Stimulated activated memory B cell treated with anti-CD40 and anti-IgM and Interleukin-4, amounts not matched to agents 10 μg/mL and 1 μg/mL and 100 μg/mL, for 72 hours (primary cell): ENCODE measurements around the gene ANGPTL4.
"Not testable (repeated sequence)": the region's sequence is repeated elsewhere in the genome, so short reads cannot be mapped to it uniquely, and the experiment has no call there.

Experiments used
- ATAC-seq: fragments of 150-1000 bp; cut with Tn5 transposase; 2 replicates; pipeline ENCODE4 v1.10.0; 2021
- H3K27ac Mint-ChIP-seq: one replicate; pipeline ENCODE4 v1.8.0; 2022; ENCODE audit warnings: mild to moderate bottlenecking, mixed read lengths
- H3K27me3 Mint-ChIP-seq: one replicate; pipeline ENCODE4 v1.8.0; 2022; ENCODE audit warnings: mixed read lengths
- H3K36me3 Mint-ChIP-seq: one replicate; pipeline ENCODE4 v1.8.0; 2022; ENCODE audit warnings: mixed read lengths
- H3K4me1 Mint-ChIP-seq: one replicate; pipeline ENCODE4 v1.8.0; 2022; ENCODE audit warnings: mixed read lengths
- H3K4me3 Mint-ChIP-seq: one replicate; pipeline ENCODE4 v1.8.0; 2022; ENCODE audit warnings: mild to moderate bottlenecking, moderate library complexity, mixed read lengths
- H3K9me3 Mint-ChIP-seq: one replicate; pipeline ENCODE4 v1.8.0; 2022; ENCODE audit warnings: mixed read lengths

ANGPTL4 gene

GRCh38 chr19:8370176-8371010 is 6.4 kb downstream of the ANGPTL4 start:
- Mint-ChIP-seq H3K27me3 (peaks cover 40% of the 10 kb centered on the region), H3K9me3 (no peaks in the 10 kb centered on the region), H3K27ac (no peak overlapping the region), H3K36me3 (peaks cover 23% of the 10 kb centered on the region), H3K4me3 (no peak overlapping the region), H3K4me1 (peaks cover 7% of the 10 kb centered on the region)
- ATAC-seq, result no peak

DNA sequence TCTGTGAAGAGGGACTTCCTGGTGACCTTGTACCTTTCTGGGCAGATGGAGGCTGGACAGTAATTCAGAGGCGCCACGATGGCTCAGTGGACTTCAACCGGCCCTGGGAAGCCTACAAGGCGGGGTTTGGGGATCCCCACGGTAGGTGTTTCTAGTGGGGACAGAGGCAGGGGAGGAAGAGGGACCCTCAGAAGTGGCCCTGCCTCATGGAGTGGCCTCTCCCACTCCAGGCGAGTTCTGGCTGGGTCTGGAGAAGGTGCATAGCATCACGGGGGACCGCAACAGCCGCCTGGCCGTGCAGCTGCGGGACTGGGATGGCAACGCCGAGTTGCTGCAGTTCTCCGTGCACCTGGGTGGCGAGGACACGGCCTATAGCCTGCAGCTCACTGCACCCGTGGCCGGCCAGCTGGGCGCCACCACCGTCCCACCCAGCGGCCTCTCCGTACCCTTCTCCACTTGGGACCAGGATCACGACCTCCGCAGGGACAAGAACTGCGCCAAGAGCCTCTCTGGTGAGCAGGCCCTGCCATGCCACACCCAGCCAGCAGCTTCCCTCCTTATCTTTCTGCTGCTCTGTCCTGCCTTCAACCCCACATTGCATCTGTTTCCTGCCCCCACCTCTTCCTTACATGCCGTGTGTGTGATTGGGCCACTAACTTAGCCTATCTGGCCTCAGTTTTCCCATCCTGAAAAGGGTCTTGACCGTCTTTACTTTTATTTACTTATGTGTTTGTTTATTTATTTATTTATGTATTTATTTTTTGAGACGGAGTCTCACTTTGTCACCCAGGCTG is 7.3 kb downstream of the ANGPTL4 start:
- peaks cover 23% of the 10 kb centered on the region for H3K36me3 Mint-ChIP-seq
- peaks cover 32% of the 10 kb centered on the region for H3K27me3 Mint-ChIP-seq
- H3K9me3 Mint-ChIP-seq, result no peaks in the 10 kb centered on the region
- no peak for ATAC-seq
- H3K4me1 Mint-ChIP-seq, result peaks cover 7% of the 10 kb centered on the region
- H3K4me3 Mint-ChIP-seq, result no peak overlapping the region
- no peak overlapping the region for H3K27ac Mint-ChIP-seq

DNA sequence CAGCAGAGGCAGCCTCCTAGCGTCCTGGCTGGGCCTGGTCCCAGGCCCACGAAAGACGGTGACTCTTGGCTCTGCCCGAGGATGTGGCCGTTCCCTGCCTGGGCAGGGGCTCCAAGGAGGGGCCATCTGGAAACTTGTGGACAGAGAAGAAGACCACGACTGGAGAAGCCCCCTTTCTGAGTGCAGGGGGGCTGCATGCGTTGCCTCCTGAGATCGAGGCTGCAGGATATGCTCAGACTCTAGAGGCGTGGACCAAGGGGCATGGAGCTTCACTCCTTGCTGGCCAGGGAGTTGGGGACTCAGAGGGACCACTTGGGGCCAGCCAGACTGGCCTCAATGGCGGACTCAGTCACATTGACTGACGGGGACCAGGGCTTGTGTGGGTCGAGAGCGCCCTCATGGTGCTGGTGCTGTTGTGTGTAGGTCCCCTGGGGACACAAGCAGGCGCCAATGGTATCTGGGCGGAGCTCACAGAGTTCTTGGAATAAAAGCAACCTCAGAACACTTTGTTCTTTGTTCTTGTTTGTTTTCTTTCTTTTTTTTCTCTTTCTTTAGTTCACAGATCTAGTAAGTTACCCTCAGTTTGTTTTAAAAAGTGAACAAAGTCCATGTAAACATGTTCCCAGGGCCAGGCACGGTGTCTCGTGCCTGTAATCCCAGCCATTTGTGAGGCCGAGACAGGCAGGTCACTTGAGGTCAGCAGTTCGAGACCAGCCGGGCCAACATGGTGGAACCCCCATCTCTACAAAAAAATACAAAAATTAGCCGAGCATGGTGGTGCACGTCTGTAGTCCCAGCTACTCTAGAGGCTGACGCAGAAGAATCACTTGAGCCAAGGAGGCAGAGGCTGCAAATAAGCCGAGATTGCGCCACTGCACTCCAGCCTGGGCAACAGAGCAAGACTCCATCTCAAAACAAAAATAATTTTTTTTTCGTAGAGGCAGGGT is 10.2 kb downstream of the ANGPTL4 start:
- H3K4me1 Mint-ChIP-seq, result no peaks in the 10 kb centered on the region
- H3K36me3 Mint-ChIP-seq, result peaks cover 17% of the 10 kb centered on the region
- peaks cover 2% of the 10 kb centered on the region for H3K27me3 Mint-ChIP-seq
- no peak for ATAC-seq
- no peaks in the 10 kb centered on the region for H3K9me3 Mint-ChIP-seq
- H3K4me3 Mint-ChIP-seq, result no peak overlapping the region
- H3K27ac Mint-ChIP-seq, result no peak overlapping the region

GRCh38 chr19:8375766-8376165 is 11.8 kb downstream of the ANGPTL4 start:
- H3K4me3 Mint-ChIP-seq, H3K9me3 Mint-ChIP-seq, ATAC-seq, H3K27ac Mint-ChIP-seq, H3K4me1 Mint-ChIP-seq, H3K27me3 Mint-ChIP-seq: not testable (repeated sequence)
- peaks cover 29% of the 10 kb centered on the region for H3K36me3 Mint-ChIP-seq

DNA sequence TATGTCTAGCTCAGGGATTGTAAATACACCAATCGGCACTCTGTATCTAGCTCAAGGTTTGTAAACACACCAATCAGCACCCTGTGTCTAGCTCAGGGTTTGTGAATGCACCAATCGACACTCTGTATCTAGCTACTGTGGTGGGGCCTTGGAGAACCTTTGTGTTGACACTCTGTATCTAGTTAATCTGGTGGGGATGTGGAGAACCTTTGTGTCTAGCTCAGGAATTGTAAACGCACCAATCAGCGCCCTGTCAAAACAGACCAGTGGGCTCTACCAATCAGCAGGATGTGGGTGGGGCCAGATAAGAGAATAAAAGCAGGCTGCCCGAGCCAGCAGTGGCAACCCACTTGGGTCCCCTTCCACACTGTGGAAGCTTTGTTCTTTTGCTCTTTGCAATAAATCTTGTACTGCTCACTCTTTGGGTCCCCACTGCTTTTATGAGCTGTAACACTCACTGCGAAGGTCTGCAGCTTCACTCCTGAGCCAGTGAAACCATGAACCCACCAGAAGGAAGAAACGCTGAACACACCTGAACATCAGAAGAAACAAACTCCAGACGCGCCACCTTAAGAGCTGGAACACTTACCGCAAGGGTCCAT is 12.5 kb downstream of the ANGPTL4 start:
- not testable (repeated sequence) for H3K9me3 Mint-ChIP-seq, ATAC-seq, H3K27ac Mint-ChIP-seq, H3K27me3 Mint-ChIP-seq, H3K4me1 Mint-ChIP-seq, H3K4me3 Mint-ChIP-seq
- H3K36me3 Mint-ChIP-seq, result peaks cover 29% of the 10 kb centered on the region

DNA sequence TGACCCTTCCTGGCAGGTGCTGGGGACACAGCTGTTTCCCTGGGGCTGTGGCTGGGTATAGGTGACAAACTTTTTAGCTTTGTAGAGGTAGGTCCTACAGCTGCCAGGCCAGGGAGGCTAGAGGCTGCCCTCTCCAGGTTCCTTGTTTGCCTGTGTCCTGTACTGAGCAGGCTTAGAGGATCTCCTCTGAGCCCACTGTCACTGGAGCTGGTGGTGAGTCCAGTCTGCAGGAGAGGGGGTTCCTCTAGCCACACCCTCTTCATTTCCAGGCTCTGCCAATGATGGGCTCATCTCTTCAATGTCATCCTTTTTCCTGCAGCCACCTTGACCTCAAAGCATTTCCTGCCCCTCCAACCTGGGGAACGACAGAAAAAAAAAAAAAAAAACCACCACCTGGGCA is 13.6 kb downstream of the ANGPTL4 start:
- Mint-ChIP-seq H3K36me3 (peaks cover 29% of the 10 kb centered on the region), H3K27ac (no peak overlapping the region), H3K4me1 (no peaks in the 10 kb centered on the region), H3K27me3 (no peaks in the 10 kb centered on the region), H3K4me3 (no peak overlapping the region), H3K9me3 (peaks cover 3% of the 10 kb centered on the region)
- ATAC-seq, result no peak

GRCh38 chr19:8379156-8379891 is 15.4 kb downstream of the ANGPTL4 start:
- H3K27me3 Mint-ChIP-seq, H3K4me3 Mint-ChIP-seq, H3K9me3 Mint-ChIP-seq, H3K4me1 Mint-ChIP-seq, H3K27ac Mint-ChIP-seq, ATAC-seq: not testable (repeated sequence)
- H3K36me3 Mint-ChIP-seq, result peaks cover 21% of the 10 kb centered on the region

GRCh38 chr19:8384569-8384968 is 20.6 kb downstream of the ANGPTL4 start:
- H3K4me1 Mint-ChIP-seq, H3K27ac Mint-ChIP-seq: not testable (repeated sequence)

DNA sequence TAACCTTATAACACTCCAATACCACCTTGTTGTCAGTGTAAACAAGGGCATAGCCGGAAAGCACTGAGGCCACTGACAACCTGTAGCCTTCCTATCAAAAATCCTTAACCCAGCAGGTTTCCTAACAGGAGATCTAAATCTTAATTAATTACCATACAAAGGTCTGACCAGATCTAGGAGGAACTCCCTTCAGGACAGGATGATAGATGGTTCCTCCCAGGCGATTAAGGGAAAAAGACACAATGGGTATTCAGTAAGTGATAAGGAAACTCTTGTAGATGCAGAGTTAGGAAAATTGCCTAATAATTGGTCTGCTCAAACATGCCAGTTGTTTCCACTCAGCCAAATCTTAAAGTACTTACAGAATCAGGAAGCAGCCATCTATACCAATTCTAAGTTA is 21.1 kb downstream of the ANGPTL4 start:
- not testable (repeated sequence) for H3K4me3 Mint-ChIP-seq, H3K4me1 Mint-ChIP-seq, ATAC-seq, H3K27me3 Mint-ChIP-seq, H3K27ac Mint-ChIP-seq, H3K9me3 Mint-ChIP-seq
- H3K36me3 Mint-ChIP-seq, result peaks cover 13% of the 10 kb centered on the region

More at GRCh38 chr19:8384569-8384968, 20.6 kb downstream of the ANGPTL4 start:
- H3K36me3 Mint-ChIP-seq, result peaks cover 17% of the 10 kb centered on the region
- not testable (repeated sequence) for ATAC-seq, H3K9me3 Mint-ChIP-seq, H3K4me3 Mint-ChIP-seq, H3K27me3 Mint-ChIP-seq

DNA sequence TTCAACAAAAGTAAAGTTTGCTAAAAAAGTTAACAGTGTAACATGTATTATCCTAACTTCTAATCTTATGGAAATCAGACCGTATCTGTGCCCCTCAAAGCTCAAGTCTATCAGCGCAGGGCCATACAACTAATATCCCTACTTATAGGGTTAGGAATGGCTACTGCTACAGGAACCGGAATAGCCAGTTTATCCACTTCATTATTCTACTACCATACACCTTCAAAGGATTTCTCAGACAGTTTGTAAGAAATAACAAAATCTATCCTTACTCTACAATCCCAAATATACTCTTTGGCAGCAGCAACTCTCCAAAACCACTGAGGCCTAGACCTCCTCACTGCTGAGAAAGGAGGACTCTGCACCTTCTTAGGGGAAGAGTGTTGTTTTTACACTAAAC is 21.6 kb downstream of the ANGPTL4 start:
- not testable (repeated sequence) for H3K36me3 Mint-ChIP-seq, H3K4me3 Mint-ChIP-seq, H3K4me1 Mint-ChIP-seq, H3K27ac Mint-ChIP-seq, H3K9me3 Mint-ChIP-seq, ATAC-seq, H3K27me3 Mint-ChIP-seq

DNA sequence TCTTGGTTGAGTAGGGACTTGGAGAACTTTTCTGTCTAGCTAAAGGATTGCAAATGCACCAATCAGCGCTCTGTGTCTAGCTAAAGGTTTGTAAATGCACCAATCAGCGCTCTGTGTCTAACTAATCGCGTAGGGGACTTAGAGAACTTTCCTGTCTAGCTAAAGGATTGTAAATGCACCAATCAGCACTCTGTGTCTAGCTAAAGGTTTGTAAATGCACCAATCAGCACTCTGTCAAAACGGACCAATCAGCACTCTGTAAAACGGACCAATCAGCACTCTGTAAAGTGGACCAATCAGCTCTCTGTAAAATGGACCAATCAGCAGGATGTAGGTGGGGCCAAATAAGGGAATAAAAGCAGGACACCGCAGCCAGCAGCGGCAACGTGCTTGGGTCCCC is 22.5 kb downstream of the ANGPTL4 start:
- H3K27me3 Mint-ChIP-seq, H3K9me3 Mint-ChIP-seq, H3K27ac Mint-ChIP-seq, H3K4me1 Mint-ChIP-seq, ATAC-seq, H3K36me3 Mint-ChIP-seq, H3K4me3 Mint-ChIP-seq: not testable (repeated sequence)

DNA sequence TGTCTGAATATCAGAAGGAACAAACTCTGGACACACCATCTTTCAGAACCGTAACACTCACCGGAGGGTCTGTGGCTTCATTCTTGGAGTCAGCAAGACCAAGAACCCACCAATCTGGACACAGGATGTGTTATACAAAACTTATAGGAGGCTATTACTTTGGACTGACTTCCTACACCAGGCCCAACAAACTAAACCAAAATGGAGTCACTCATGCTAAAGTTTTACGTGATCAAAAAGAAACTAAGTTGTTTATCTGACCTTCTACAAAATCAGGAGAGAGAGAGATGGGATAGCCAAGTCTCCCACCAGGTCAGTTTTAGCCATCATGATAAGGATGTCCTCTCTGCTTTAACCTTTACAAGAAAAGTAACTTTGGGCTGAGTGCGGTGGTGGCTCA is 23.0 kb downstream of the ANGPTL4 start:
- ATAC-seq, result no peak
- H3K4me3 Mint-ChIP-seq, result no peak overlapping the region
- H3K4me1 Mint-ChIP-seq, result peaks cover 15% of the 10 kb centered on the region
- H3K36me3 Mint-ChIP-seq, result peaks cover 10% of the 10 kb centered on the region
- no peak overlapping the region for H3K27ac Mint-ChIP-seq
- no peaks in the 10 kb centered on the region for H3K9me3 Mint-ChIP-seq
- no peaks in the 10 kb centered on the region for H3K27me3 Mint-ChIP-seq

GRCh38 chr19:8387688-8388611 is 24.0 kb downstream of the ANGPTL4 start:
- no peak overlapping the region for H3K27ac Mint-ChIP-seq
- H3K4me1 Mint-ChIP-seq, result peaks cover 23% of the 10 kb centered on the region
- no peak overlapping the region for H3K4me3 Mint-ChIP-seq
- no peaks in the 10 kb centered on the region for H3K27me3 Mint-ChIP-seq
- H3K36me3 Mint-ChIP-seq, result peaks cover 10% of the 10 kb centered on the region
- no peaks in the 10 kb centered on the region for H3K9me3 Mint-ChIP-seq
- ATAC-seq, result no peak
